ENCODE data around the gene SPTSSB.

SPTSSB gene

GRCh38 chr3:161323926-161324621 is 47.2 kb downstream of the SPTSSB start:
- no peak for TF ChIP-seq CTCF (IDR thresholded peaks at IDR 0.05)
- H3K9me3 ChIP-seq: peaks cover 0 to 3% (median 0%) of the 10 kb centered on the region in 3 donors
- H3K4me1 ChIP-seq: no peaks in the 10 kb centered on the region
- intact Hi-C loops (cut with DNase I; ENCODE audit: low total_unique reads): no loop called here
- no peaks in the 10 kb centered on the region for H3K36me3 ChIP-seq
- DNase-seq: no peak
- no peak overlapping the region for H3K4me3 ChIP-seq
- H3K27ac ChIP-seq: no peak overlapping the region
- no peaks in the 10 kb centered on the region for H3K27me3 ChIP-seq

- Histone ChIP-seq H3K36me3 (no peaks in the 10 kb centered on the region), H3K9me3 (peaks cover 0 to 3% (median 0%) of the 10 kb centered on the region in 3 donors), H3K27me3 (no peaks in the 10 kb centered on the region), H3K4me3 (no peak overlapping the region), H3K4me1 (no peaks in the 10 kb centered on the region), H3K27ac (no peak overlapping the region)
- no peak for DNase-seq
- intact Hi-C loops (cut with DNase I; ENCODE audit: low total_unique reads): no loop called here
- TF ChIP-seq CTCF (IDR thresholded peaks at IDR 0.05): no peak
Observed at GRCh38 chr3:161322781-161323568, 48.3 kb downstream of the SPTSSB start.

DNA sequence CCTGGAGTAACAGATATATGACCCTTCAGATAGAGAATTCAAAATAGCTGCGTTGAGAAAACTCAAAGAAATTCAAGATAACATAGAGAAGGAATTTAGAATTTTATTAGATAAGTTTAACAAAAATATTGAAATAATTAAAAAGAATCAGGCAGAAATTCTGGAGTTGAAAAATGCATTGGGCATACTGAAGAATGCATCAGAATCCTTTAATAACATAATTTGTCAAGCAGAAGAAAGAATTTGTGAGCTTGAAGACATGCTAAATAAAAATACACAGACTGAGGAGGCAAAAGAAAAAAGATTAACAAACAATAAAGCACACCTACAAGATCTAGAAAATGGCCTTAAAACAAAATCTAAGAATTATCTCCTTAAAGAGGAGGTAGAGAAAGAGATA is 50.5 kb downstream of the SPTSSB start:
- no peaks in the 10 kb centered on the region for H3K36me3 ChIP-seq
- H3K27me3 ChIP-seq: no peaks in the 10 kb centered on the region
- DNase-seq: no peak
- H3K4me3 ChIP-seq: no peak overlapping the region
- intact Hi-C loops (cut with DNase I; ENCODE audit: low total_unique reads): no loop called here
- H3K4me1 ChIP-seq: no peaks in the 10 kb centered on the region
- no peak overlapping the region for H3K27ac ChIP-seq
- peaks cover 0 to 3% (median 0%) of the 10 kb centered on the region in 3 donors for H3K9me3 ChIP-seq
- TF ChIP-seq CTCF (IDR thresholded peaks at IDR 0.05): no peak

DNA sequence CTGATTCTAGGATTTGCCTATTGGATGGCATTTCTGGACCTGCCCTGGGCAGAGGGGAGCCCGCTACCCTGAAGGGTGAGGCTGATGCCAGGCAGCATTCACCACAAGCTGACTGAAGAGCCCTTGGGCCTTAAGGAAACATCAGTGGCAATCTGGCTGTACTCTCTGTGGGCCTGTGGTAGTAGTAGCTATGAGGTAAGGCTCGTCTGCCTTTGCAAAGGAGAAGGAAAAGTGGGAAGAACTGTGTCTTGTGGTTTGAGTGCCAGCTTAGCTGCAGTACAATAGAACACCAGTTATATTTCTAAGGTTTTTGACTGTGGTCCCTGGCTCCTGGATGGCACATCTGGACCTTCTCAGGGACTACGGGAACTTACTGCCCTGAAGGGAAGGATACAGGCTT is 51.5 kb downstream of the SPTSSB start:
- Histone ChIP-seq H3K27me3 (no peaks in the 10 kb centered on the region), H3K4me1 (no peaks in the 10 kb centered on the region), H3K4me3 (no peak overlapping the region), H3K27ac (no peak overlapping the region), H3K36me3 (no peaks in the 10 kb centered on the region), H3K9me3 (peaks cover 0 to 3% (median 0%) of the 10 kb centered on the region in 3 donors)
- no peak for TF ChIP-seq CTCF (IDR thresholded peaks at IDR 0.05)
- intact Hi-C loops (cut with DNase I; ENCODE audit: low total_unique reads): no loop called here
- DNase-seq: no peak

DNA sequence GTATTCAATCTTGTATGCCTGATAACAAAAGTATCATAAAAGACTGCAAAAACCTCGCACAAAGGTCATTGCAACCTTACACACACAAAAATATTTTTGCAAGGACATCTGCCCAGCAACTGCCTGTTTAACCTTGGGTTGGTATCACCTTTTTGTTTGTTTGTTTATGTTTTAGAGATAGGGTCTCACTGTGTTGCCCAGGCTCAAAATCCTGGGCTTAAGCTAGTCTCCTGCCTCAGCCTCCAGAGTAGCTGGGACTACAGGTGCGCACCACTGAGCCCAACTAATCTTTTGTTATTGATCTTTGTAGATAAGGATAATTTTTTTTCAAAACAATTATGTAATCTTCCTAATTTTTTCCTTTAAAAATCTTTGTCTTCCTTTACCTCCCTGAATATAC is 54.2 kb downstream of the SPTSSB start:
- intact Hi-C loops (cut with DNase I; ENCODE audit: low total_unique reads): no loop called here
- no peaks in the 10 kb centered on the region for H3K36me3 ChIP-seq
- no peaks in the 10 kb centered on the region for H3K27me3 ChIP-seq
- no peaks in the 10 kb centered on the region for H3K4me1 ChIP-seq
- peaks cover 0 to 3% (median 0%) of the 10 kb centered on the region in 3 donors for H3K9me3 ChIP-seq
- TF ChIP-seq CTCF (IDR thresholded peaks at IDR 0.05): no peak
- no peak overlapping the region for H3K4me3 ChIP-seq
- no peak overlapping the region for H3K27ac ChIP-seq
- no peak for DNase-seq
